SK-N-SH (cell line): ENCODE results near the gene TIE1. TPM values are rescaled to one million over a fixed set of nuclear protein-coding genes. Genes with fewer than 3 reads are reported as not detected.

ENCODE experiments used
- CTCF ChIA-PET: fragments of 300-600, 350-600 bp; formaldehyde crosslinking; extraction: SDS; loops from one replicate; lab custom pipeline; 2021; lab: Yijun Ruan, JAX
- POLR2A ChIA-PET: fragments of 350-600 bp; sonication (Branson Sonifier 250); formaldehyde crosslinking; extraction: SDS; loops from one replicate; lab custom pipeline; 2020; ENCODE audit warnings: antibody characterized with exemption, inconsistent platforms; lab: Yijun Ruan, JAX
- DNase-seq: peaks from one replicate; pipeline ENCODE4 v3.0.0; 2012
- H2AFZ ChIP-seq: fragments of 200-600 bp; sonication (generic); 2 replicates; pipeline ENCODE4 v1.8.1; 2016; ENCODE audit warnings: antibody characterized with exemption, mild to moderate bottlenecking, low read depth
- H3F3A ChIP-seq: fragments of 200-600 bp; sonication (generic); replicated peaks from 2 replicates; pipeline ENCODE3; 2016; ENCODE audit warnings: antibody characterized with exemption, mild to moderate bottlenecking; ENCODE audit not compliant: insufficient read depth
- H3K27ac ChIP-seq, 2 experiments: fragments of 200-500 bp in 1 of 2; fragments of 200-600 bp in 1 of 2; sonication (Bioruptor generic) in 1 of 2; sonication (generic), shearing (Covaris generic) in 1 of 2; 2 replicates each; pipeline versions ENCODE4 v1.5.1 to v1.6.1; 2014 to 2016; ENCODE audit warnings: low read depth in 2 of 2, inconsistent platforms in 1 of 2, low read length in 1 of 2, mild to moderate bottlenecking in 1 of 2, mixed read lengths in 1 of 2
- H3K27me3 ChIP-seq: fragments of 200-600 bp; sonication (generic), shearing (Covaris generic); 2 replicates; pipeline ENCODE4 v1.6.1; 2016; ENCODE audit warnings: mixed run types; ENCODE audit not compliant: insufficient read depth
- H3K36me3 ChIP-seq, 2 experiments: fragments of 200-500 bp in 1 of 2; fragments of 200-600 bp in 1 of 2; sonication (Bioruptor generic) in 1 of 2; sonication (generic) in 1 of 2; replicated peaks in 1 of 2; 2 replicates each; pipeline versions ENCODE3 to v1.5.1; 2014 to 2016; ENCODE audit warnings: low read length in 1 of 2, mild to moderate bottlenecking in 1 of 2; ENCODE audit not compliant: insufficient read depth in 2 of 2, control insufficient read depth in 1 of 2
- H3K4me1 ChIP-seq, 2 experiments: fragments of 200-500 bp in 1 of 2; fragments of 200-600 bp in 1 of 2; sonication (Bioruptor generic) in 1 of 2; sonication (generic), shearing (Covaris generic) in 1 of 2; 2 replicates each; pipeline versions ENCODE4 v1.5.1 to v1.6.1; 2014 to 2016; ENCODE audit warnings: low read depth in 1 of 2, low read length in 1 of 2, mixed run types in 1 of 2; ENCODE audit not compliant: insufficient read depth in 2 of 2, control insufficient read depth in 1 of 2
- H3K4me2 ChIP-seq: fragments of 200-600 bp; sonication (generic), shearing (Covaris generic); 2 replicates; pipeline ENCODE4 v1.6.1; 2017; ENCODE audit warnings: mixed run types
- H3K4me3 ChIP-seq, 2 experiments: fragments of 200-500 bp in 1 of 2; fragments of 200-600 bp in 1 of 2; sonication (Bioruptor generic) in 1 of 2; sonication (generic), shearing (Covaris generic) in 1 of 2; 2 replicates each; pipeline versions ENCODE4 v1.5.1 to v1.8.1; 2014 to 2016; ENCODE audit warnings: low read depth in 2 of 2, inconsistent platforms in 1 of 2, low read length in 1 of 2, mild to moderate bottlenecking in 1 of 2, mixed read lengths in 1 of 2, moderate library complexity in 1 of 2
- H3K79me2 ChIP-seq: fragments of 200-600 bp; sonication (generic); 2 replicates; pipeline ENCODE4 v1.8.1; 2017; ENCODE audit warnings: mild to moderate bottlenecking; ENCODE audit not compliant: insufficient read depth
- H3K9ac ChIP-seq: fragments of 200-600 bp; sonication (generic); 2 replicates; pipeline ENCODE4 v1.6.1; 2017; ENCODE audit warnings: mixed run types
- H3K9me2 ChIP-seq: fragments of 200-600 bp; sonication (generic); 2 replicates; pipeline ENCODE4 v1.6.1; 2017; ENCODE audit warnings: mixed run types
- H3K9me3 ChIP-seq: fragments of 200-600 bp; sonication (generic); 2 replicates; pipeline ENCODE4 v1.6.1; 2017; ENCODE audit warnings: mixed run types, mild to moderate bottlenecking, moderate library complexity
- H4K20me1 ChIP-seq: fragments of 200-600 bp; sonication (generic); 2 replicates; pipeline ENCODE4 v1.6.1; 2017; ENCODE audit warnings: mild to moderate bottlenecking, mixed run types; ENCODE audit not compliant: insufficient read depth
- ELF1 ChIP-seq: IDR thresholded peaks from 2 replicates; pipeline ENCODE4 v1.4.0; 2012
- FOXM1 ChIP-seq: IDR thresholded peaks from 2 replicates; pipeline ENCODE4 v1.4.0; 2012; ENCODE audit warnings: low read depth, mild to moderate bottlenecking
- NFIC ChIP-seq: IDR thresholded peaks from 2 replicates; pipeline ENCODE4 v1.4.0; 2012; ENCODE audit warnings: borderline replicate concordance
- PBX3 ChIP-seq: IDR thresholded peaks from 2 replicates; pipeline ENCODE4; 2012
- POLR2AphosphoS5 ChIP-seq: IDR thresholded peaks from 2 replicates; pipeline ENCODE4 v1.6.1; 2012; ENCODE audit warnings: low read depth, low read length
- RAD21 ChIP-seq: IDR thresholded peaks from 2 replicates; pipeline ENCODE4 v1.6.1; 2012; ENCODE audit warnings: mild to moderate bottlenecking, low read length
- REST ChIP-seq: IDR thresholded peaks from 2 replicates; pipeline ENCODE4 v1.6.1; 2012; ENCODE audit warnings: mild to moderate bottlenecking, low read depth, low read length, moderate library complexity
- RFX5 ChIP-seq: IDR thresholded peaks from 2 replicates; pipeline ENCODE4 v1.6.1; 2012; ENCODE audit warnings: mild to moderate bottlenecking, improper control_type of control experiment, low read length
- USF2 ChIP-seq: fragments of 150-350 bp; IDR thresholded peaks from 2 replicates; pipeline ENCODE4 v1.6.1; 2017; ENCODE audit warnings: antibody characterized with exemption, low read length, low read depth, borderline replicate concordance
- WGBS: methylation state at CpG from one replicate; pipeline ENCODE4 v1.1.6; 2017; ENCODE audit warnings: low lambda C conversion rate; 5-methylcytosine and 5-hydroxymethylcytosine counted together
- polyA plus RNA-seq, 3 experiments: library from polyadenylated mRNA; depleted of rRNA; stranded (reverse); fragments of >200 nt; gene quantifications; 2 replicates each; pipeline ENCODE4 v1.2.3, GENCODE V29; 2012

Gene TIE1
- polyA plus RNA-seq, 1 of the 3 experiments (the other 2 are of a cell fraction), result 1.6 TPM

DNA sequence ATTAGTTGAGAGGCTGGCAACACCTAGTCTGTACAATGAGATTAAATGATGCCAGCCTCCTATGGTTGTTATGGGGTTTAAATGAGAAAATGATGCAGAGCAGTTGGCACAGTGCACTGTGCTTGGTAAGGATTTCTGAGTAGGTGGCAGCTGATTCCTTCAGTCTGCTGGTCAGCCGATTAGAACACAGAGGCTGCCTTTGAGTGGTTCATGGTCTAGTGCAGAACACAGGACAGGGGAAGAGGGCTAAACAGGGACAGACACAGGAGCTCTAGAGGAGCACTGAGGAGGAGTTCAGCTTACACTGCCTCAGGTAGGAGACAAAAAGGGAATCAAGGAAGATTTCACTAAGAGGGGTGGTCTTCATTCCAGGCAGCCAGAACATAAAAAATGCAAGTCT, 1.4 kb downstream of the TIE1 start:
- Histone ChIP-seq H3K9me2 (no peaks in the 10 kb centered on the region), H3K4me2 (no peak overlapping the region), H3K4me3 (no peak overlapping the region), H4K20me1 (no peaks in the 10 kb centered on the region), H3K27me3 (no peaks in the 10 kb centered on the region), H2AFZ (no peak overlapping the region), H3K9ac (no peak overlapping the region), H3K36me3 (no peaks in the 10 kb centered on the region), H3K9me3 (no peaks in the 10 kb centered on the region), H3K27ac (no peak overlapping the region), H3K79me2 (no peaks in the 10 kb centered on the region), H3K4me1 (no peaks in the 10 kb centered on the region), H3F3A (no peaks in the 10 kb centered on the region)
- ChIA-PET POLR2A (no interaction called here), CTCF (no interaction called here)
- TF ChIP-seq POLR2AphosphoS5 (no peak), FOXM1 (no peak), RAD21 (no peak), RFX5 (no peak), ELF1 (no peak), NFIC (no peak), PBX3 (no peak), USF2 (no peak)
- no peak for DNase-seq
- WGBS, result 83% methylated on average over 1 of the region's 1 CpG

DNA sequence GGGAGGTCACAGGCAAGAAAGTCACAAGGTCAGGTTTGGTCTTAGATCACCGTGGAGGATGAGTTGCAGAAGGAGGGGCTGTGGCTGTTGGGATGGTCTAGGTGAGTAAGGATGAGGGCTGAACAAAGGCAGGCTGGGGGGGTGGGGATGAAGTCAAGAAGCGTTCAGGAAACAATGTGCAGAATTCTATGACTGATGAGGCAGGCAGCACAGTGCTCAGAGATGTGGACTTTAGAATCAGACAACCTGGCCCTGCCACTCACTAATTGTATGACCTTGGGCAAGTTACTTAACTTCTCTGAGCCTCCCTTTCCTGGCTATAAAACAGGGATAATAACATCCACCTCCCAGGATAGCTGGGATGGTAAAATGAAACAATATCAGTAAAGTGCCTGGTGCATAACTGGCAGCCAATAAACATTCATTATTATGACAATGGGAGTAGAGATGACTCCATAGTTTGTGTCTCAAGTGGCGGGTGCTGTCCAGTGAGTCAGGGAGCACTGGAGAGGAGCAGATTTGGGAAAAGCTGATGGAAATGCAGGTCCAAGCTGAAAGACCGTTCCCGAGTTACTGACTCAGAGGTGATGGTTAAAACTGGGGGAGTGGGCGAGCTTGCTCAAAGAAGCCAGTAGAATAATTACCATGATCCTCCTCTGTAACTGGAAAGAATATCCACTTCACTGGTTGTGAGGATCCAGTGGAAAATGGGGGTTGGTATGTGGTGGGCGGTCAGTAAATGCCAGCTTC, 2.1 kb downstream of the TIE1 start:
- Histone ChIP-seq H3K9ac (no peak overlapping the region), H3K9me2 (no peaks in the 10 kb centered on the region), H3K27ac (no peak overlapping the region), H3K27me3 (no peaks in the 10 kb centered on the region), H2AFZ (no peak overlapping the region), H3K9me3 (no peaks in the 10 kb centered on the region), H3K4me2 (no peak overlapping the region), H3K36me3 (no peaks in the 10 kb centered on the region), H3F3A (no peaks in the 10 kb centered on the region), H3K4me1 (no peaks in the 10 kb centered on the region), H3K79me2 (no peaks in the 10 kb centered on the region), H3K4me3 (no peak overlapping the region), H4K20me1 (no peaks in the 10 kb centered on the region)
- CTCF ChIA-PET, result interaction anchor here (0.6 to 1.1 kb wide), 2 partner anchors 13 to 76 kb away, joined by 4 read pairs; no protein-coding TSS in a partner anchor
- 64% methylated on average over 7 of the region's 7 CpGs for WGBS
- POLR2A ChIA-PET, result no interaction called here
- DNase-seq, result no peak
- TF ChIP-seq REST (0 out of 2 replicates have a peak, but pooled peaks have one; percentile 49), ELF1 (no peak), NFIC (no peak)
- TF ChIP-seq, all 33 proteins: peak for 1
